ENCODE results near the gene DHODH.
"Not testable (repeated sequence)": the region's sequence is repeated elsewhere in the genome, so short reads cannot be mapped to it uniquely, and the experiment has no call there.

Gene DHODH

GRCh38 chr16:72008424-72009216 is at the start of gene DHODH:
DHODH (plus strand) TSS chr16:72008744; CDS start chr16:72008765, 21 bp downstream.
- DNase-seq (ENCODE audit: low read depth, low spot score), result peak; percentile 95

DNA sequence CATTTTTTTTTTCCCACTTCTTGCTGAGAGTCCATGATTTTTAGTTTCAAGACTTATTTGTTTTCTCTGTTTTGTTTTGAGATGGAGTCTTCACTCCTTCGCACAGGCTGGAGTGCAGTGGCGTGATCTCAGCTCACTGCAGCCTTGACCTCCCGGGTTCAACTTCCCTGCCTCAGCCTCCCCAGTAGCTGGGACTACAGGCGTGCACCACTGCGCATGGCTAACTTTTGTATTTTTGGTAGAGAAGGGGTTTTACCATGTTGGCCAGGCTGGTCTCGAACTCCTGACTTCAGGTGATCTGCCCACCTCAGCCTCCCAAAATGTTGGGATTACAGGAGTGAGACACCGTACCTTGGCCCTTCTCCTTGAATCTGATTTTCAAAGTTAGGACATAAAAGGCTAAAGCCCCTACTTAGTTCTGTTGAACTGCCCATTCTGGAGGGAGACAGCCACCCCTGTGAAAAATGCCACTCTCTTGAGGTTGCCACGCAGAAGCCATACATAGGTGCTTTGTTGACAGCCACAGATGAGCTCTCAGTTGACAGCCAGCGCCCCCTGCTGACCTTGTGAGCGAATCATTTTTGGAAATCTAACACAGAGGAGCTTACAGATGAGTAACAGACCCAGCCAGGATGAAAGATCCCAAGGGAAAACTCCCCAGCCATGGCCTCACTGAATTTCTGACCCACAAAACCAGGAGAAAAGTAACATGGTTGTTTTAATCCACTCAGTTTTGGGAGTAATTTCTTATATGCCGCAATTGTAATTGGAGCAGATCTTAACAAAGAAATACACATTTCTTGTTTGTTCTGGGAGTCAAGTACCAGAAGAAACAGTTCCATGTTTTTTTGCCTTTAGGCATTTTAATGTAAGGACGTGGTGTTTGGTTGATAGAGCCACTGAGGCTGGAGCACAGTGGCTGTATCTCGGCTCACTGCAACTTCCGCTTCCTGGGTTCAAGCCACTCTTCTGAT is 47.2 kb upstream of the DHODH start:
- DNase-seq (ENCODE audit: low read depth, low spot score), result peak; percentile 60

GRCh38 chr16:71963125-71963875 is 45.2 kb upstream of the DHODH start:
- DNase-seq (ENCODE audit: low read depth, low spot score), result no peak

DNA sequence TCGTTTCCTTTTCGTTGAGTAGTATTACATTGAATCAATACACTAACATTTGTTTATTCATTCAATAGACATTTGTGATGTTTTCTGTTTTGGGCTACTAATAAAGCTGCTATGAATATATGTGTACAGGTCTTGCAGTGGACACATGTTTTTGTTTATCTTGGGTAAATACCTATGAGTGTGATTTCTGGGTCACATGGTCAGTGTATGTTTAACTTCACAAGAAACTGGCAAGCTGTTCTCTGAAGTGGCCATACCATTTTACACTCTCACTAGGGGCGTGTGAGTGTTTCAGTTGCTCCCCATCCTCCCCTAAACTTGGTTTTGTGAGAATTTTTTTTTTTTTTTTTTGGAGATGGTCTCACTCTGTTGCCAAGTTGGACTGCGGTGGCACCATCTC is 43.3 kb upstream of the DHODH start:
- no peak for DNase-seq (ENCODE audit: low read depth, low spot score)

DNA sequence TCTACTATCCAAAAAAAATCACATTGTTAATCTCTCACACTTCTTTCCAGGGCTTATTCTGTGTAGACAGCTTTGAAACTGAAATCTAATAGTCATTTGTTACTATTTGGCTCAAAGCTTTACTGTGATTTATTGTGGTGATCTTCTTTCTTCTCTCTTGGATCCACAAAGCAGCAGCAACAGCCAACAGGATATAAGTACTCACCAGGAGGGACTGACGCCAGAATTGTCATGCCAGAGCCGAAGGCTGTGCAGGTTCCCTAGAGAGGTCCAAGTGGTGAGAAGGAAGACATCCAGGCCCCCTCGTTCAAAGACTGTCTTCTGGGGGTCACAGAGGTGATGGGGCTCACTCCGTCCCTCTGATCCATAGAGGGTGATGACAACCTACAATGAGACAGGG is 41.6 kb upstream of the DHODH start:
- DNase-seq (ENCODE audit: low read depth, low spot score), result no peak

DNA sequence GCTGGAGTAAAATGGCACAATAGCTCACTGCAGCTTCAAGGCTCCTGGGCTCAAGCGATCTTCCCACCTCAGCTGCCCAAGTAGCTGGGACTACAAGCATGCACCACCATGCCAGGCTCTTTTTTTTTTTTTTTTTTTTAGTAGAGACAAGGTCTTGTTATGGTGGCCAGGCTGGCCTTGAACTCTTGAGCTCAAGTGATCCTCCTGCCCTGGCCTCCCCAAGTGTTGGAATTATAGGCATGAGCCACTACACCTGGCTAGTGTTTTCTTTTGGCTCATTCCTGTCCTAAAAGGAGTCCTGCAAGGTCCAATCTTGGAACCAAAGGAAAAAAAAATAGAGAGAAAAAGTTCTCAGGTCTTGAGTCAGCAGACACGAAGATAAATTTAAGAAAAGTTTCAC is 39.2 kb upstream of the DHODH start:
- DNase-seq (ENCODE audit: low read depth, low spot score), result no peak

DNA sequence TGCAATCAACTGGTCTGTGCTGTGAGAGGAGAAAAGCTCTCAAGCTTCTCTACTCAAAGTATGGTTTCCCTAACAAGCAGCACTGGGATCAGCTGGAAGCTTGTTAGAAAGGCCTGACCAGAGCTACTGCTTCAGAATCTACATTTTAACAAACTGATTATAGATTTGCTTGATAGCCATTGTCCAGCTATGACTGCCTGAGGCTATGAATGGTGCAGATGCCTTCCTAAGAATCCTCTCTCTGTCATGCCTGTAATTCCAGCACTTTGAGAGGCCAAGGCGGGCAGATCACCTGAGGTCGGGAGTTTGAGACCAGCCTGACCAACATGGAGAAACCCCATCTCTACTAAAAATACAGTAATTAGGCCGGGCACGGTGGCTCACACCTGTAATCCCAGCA is 37.0 kb upstream of the DHODH start:
- DNase-seq (ENCODE audit: low read depth, low spot score), result no peak

- DNase-seq (ENCODE audit: low read depth, low spot score), result no peak
Observed at GRCh38 chr16:71972356-71972755, 36.2 kb upstream of the DHODH start.

DNA sequence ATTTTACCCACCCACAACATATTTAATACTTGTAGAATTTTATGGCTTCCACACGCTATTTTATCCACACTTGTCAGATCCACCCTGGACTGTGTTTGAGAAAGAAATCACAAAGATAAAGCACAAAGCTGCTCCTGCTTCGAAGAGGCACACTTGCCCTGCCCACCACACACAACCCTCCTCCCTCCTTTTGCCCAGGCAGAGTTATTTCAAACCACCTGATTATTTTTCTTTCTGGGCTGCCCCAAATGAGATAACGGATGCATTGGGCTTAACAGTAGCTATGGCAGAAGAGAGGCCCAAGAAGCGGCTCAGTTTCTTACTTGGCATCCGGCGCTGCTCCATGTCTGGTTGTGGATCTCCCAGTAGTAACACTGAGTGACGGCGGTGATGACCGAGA is 35.5 kb upstream of the DHODH start:
- DNase-seq (ENCODE audit: low read depth, low spot score), result no peak

- DNase-seq (ENCODE audit: low read depth, low spot score), result no peak
Observed at GRCh38 chr16:71974068-71974818, 34.3 kb upstream of the DHODH start.

DNA sequence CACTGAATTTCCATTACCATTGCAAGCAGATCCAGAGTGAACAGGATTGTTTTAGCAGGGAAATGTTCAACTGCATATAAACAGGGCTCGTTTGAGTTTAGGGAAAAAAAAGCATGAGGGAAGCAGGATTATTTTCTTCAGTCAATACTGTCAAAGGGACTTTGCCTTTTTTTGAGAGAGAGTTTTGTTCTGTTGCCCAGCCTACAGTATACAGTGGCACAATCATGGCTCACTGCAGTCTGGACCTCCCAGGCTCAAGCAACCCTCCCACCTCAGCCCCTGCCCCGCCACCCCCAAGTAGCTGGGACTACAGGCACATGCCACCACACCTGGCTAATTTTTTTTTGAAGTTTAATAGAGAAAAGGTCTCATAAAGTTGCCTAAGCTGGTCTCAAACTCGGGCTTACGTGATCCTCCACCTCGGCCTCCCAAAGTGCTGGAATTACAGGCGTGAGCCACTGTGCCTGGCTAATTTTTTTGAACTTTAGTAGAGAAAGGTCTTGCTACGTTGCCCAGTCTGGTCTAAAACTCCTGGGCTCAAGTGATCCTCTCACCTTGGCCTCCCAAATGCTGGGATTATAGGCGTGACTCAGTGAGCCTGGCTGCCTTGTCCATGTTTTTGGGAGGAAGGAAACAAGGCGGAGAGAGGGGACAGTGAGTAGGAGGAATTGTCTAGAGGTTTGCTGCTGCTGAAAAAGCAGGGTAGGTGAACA is 23.1 kb upstream of the DHODH start:
- DNase-seq (ENCODE audit: low read depth, low spot score), result no peak

DNA sequence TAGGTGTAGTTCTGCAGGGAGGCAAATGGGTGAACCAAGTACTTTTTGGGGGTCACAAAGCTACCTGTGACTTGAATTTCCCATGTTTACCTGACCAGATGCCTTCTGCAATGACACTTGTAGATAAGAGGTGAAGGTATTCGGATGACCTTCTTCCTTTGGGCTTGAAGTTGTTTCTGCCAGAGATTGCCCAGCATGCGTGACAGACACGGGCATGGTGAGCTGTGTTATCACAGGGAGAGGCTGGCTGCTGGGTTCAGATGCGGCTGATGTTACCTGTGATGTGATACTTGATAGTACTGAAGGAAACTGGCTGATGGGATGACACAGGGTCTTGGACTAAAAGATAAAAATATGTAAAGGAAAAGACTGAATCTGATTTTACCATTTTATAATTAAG is 22.4 kb upstream of the DHODH start:
- no peak for DNase-seq (ENCODE audit: low read depth, low spot score)

DNA sequence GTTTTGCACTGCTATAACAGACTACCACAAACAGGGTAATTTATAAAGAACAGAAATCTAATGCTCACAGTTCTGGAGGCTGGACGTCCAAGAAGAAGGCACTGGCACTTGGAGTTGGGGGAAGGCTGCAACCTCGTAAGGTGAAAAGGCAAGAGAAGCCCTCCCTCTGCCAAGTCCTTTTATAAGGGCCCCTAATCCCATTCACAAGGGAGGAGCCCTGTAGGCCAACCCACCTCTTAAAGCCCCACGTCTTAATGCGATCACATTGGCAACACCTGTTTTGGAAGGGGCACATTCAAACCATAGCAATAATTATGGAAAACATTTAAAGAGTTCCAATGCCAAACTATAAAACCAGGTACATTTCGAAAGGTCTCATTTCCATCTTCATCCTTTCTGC is 13.5 kb upstream of the DHODH start:
- DNase-seq (ENCODE audit: low read depth, low spot score), result no peak

- DNase-seq (ENCODE audit: low read depth, low spot score), result not testable (repeated sequence)
Observed at GRCh38 chr16:71997578-71997977, 11.0 kb upstream of the DHODH start.

DNA sequence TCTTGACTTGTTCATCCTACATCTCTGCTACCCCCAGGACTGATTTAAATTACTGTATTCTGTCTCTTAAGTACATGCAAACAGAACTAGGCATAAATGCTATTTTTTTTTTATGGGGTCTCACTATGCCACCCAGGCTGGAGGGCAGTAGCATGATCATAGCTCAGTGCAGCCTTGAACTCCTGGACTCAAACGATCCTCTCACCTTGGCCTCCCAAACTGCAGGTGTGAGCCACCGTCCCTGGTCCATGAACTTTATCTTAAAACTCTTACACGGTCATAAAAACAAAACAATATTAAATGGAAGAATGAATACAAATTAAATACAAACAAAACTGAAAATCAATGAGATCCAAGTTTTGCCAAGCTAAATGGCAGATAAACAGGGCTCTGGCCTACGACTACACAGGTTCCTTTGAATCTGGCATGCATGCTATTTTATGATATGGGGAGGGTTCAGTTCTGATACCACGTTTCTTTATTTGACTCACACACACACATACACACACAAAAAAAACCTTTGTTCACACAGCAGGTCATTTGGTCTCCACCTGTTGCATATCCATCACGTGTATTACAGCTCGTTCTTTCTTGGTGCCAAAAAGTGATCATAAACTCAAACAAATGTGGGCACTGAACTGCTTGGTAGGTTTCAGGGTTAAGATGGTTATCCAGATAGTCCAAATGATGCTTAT is 7.2 kb upstream of the DHODH start:
- DNase-seq (ENCODE audit: low read depth, low spot score), result no peak

GRCh38 chr16:72002619-72003018 is 5.9 kb upstream of the DHODH start:
- DNase-seq (ENCODE audit: low read depth, low spot score), result no peak

GRCh38 chr16:72008065-72008423 is 500 bp upstream of the DHODH start:
- DNase-seq (ENCODE audit: low read depth, low spot score), result not testable (repeated sequence)

- no peak for DNase-seq (ENCODE audit: low read depth, low spot score)
Observed at GRCh38 chr16:72009779-72010178, 1.2 kb downstream of the DHODH start.

GRCh38 chr16:72012607-72013006 is 4.1 kb downstream of the DHODH start:
- DNase-seq (ENCODE audit: low read depth, low spot score), result no peak

DNA sequence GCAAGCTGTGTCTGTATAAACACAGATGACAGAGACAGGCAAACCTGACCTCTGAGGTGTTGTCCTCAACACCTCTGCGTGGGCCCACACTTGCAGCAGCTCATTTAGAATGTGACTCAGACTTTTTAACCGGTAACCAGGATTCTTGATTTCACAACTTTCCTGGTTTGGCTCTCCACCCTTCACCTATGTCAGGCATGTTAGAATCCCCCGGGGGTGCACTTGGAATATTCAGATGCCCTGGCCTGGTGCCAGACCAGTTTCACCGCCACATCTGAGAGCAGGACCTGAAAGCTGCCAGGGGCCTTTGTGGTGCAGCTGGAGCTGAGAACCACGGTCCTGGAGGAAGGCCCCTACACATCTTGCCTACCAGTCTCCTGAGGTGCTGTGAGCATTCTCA is 4.8 kb downstream of the DHODH start:
- no peak for DNase-seq (ENCODE audit: low read depth, low spot score)
